GM20000 (cell line): ENCODE results near the gene PRR19.
"Not testable (repeated sequence)": the region's sequence is repeated elsewhere in the genome, so short reads cannot be mapped to it uniquely, and the experiment has no call there.

ENCODE experiments used
- DNase-seq: peaks from one replicate; pipeline ENCODE4 v3.0.0; 2012; ENCODE audit warnings: low spot score
- CTCF ChIP-seq: IDR thresholded peaks from 2 replicates; pipeline ENCODE4 v1.5.1; 2012; ENCODE audit warnings: mild to moderate bottlenecking, control low read depth; ENCODE audit errors: extremely low read depth, missing control alignments

PRR19 gene

GRCh38 chr19:42255766-42256745, 45.9 kb upstream of the PRR19 start:
- DNase-seq, result no peak
- TF ChIP-seq CTCF, result no peak

- DNase-seq, result not testable (repeated sequence)
Observed at GRCh38 chr19:42257842-42258241, 44.1 kb upstream of the PRR19 start.

DNA sequence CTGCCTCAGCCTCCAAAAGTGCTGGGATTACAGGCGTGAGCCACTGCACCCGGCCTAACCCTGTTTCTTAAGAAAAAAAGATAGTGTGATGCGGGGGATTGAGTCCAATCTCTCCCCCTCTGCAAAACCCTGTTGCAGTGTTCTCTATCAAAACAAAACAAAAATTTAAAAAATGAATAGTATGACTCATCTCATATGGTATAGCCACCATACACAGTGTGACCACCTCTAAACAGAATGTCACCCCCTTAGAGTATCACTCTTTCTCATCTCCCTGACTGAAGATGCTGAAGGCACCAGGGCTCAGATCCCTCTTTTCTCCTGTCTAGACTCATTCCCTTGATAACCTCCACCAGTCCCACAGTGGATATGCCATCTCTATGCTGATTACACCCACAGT, 40.2 kb upstream of the PRR19 start:
- no peak for TF ChIP-seq CTCF

DNA sequence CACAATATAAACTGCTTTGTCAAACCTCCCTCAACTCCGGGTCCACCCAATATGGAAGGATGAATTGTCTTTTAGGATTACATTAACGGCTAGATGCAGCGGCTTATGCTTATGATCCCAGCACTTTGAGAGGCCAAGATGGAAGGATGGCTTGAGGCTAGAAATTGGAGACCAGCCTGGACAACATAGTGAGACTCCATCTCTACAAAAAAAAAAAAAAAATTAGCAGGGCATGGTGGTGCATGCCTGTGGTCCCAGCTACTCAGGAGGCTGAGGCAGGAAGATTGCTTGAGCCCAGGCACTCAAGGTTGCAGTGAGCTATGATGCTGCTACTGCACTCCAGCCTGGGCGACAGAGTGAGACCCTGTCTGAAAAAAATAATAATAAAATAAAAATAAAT, 35.8 kb upstream of the PRR19 start:
- not testable (repeated sequence) for DNase-seq

More for the DNA sequence above, 40.2 kb upstream of the PRR19 start:
- no peak for DNase-seq

GRCh38 chr19:42266928-42267603, 34.9 kb upstream of the PRR19 start:
- DNase-seq, result not testable (repeated sequence)

- no peak for TF ChIP-seq CTCF
- DNase-seq, result no peak
Observed at GRCh38 chr19:42267644-42268141, 34.2 kb upstream of the PRR19 start.

DNA sequence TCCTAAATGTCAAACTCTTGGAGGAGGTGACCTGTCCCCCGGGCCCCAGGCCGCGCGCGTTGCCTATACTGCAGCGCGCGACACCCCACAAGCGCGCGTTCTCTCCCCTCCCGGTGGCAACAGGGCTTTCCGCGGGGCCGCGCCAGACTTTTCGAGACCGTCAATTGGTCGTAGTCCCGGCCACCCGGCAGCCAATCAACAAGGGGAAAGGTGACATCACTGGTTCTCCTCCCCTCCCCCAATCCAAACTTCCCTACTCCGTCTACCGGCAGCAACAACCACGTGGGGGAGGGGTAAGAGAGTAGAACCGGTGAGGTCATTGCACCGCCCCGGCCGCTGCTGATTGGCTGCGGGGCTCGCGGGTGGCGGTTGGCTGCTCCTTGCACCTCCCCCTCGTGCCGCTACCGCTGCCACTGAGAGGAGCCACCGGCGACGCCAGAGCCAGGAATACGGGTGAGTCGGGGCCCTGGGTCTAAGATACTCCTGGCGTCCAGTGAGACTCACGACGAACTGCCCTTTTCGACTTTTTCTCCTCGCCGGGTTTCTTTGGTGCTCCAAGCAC, 33.7 kb upstream of the PRR19 start:
- peak; percentile 90 for DNase-seq
- TF ChIP-seq CTCF, result no peak

- DNase-seq, result peak; percentile 97
- TF ChIP-seq CTCF, result no peak
Observed at GRCh38 chr19:42268704-42269477, 33.0 kb upstream of the PRR19 start, which contains the start of gene CIC. CIC (plus strand) TSS chr19:42269252; CDS start chr19:42271784, 2,532 bp downstream.
